HepG2 (cell line): ENCODE measurements around the gene STXBP2. TPM values are rescaled to one million over a fixed set of nuclear protein-coding genes. Genes with fewer than 3 reads are reported as not detected.

Experiments
- DR1 ChIP-seq: sonication (generic); formaldehyde crosslinking; IDR thresholded peaks from 2 replicates; pipeline ENCODE4 v1.8.0; 2021; ENCODE audit warnings: mild to moderate bottlenecking, missing genetic modification reagents, inconsistent platforms
- FOXC1 ChIP-seq: sonication (generic); formaldehyde crosslinking; IDR thresholded peaks from 2 replicates; pipeline ENCODE4 v1.8.0; 2022; ENCODE audit warnings: mild to moderate bottlenecking, missing genetic modification reagents, borderline replicate concordance
- HNRNPH1 ChIP-seq: fragments of 200-400 bp; formaldehyde crosslinking; optimal IDR thresholded peaks from 2 replicates; pipeline ENCODE3; 2017; ENCODE audit warnings: mild to moderate bottlenecking, low read depth, low read length
- HOXA3 ChIP-seq: sonication (generic); formaldehyde crosslinking; IDR thresholded peaks from 2 replicates; pipeline ENCODE4 v1.5.0; 2020; ENCODE audit warnings: missing genetic modification reagents
- RAD21 ChIP-seq: fragments of 450-650 bp; formaldehyde crosslinking; IDR thresholded peaks from 2 replicates; pipeline ENCODE4 v1.5.0; 2020; ENCODE audit warnings: mild to moderate bottlenecking
- SKI ChIP-seq: fragments of 450-650 bp; IDR thresholded peaks from one replicate; pipeline ENCODE4 v1.6.1; 2018; ENCODE audit warnings: mild to moderate bottlenecking; ENCODE audit not compliant: partially characterized antibody
- ZBTB1 ChIP-seq: sonication (generic); formaldehyde crosslinking; IDR thresholded peaks from 2 replicates; pipeline ENCODE4 v1.4.0; 2020; ENCODE audit warnings: missing genetic modification reagents, borderline replicate concordance
- ZBTB7A ChIP-seq: sonication (generic); formaldehyde crosslinking; IDR thresholded peaks from 2 replicates; pipeline ENCODE4 v1.8.0; 2022; ENCODE audit warnings: mild to moderate bottlenecking, missing genetic modification reagents
- ZNF207 ChIP-seq: fragments of 450-650 bp; IDR thresholded peaks from 2 replicates; pipeline ENCODE4 v1.6.1; 2016; ENCODE audit warnings: antibody characterized with exemption, borderline replicate concordance
- ZNF264 ChIP-seq: sonication (generic); formaldehyde crosslinking; IDR thresholded peaks from 2 replicates; pipeline ENCODE4 v1.4.0; 2020; ENCODE audit warnings: missing genetic modification reagents
- ZNF34 ChIP-seq: sonication (generic); formaldehyde crosslinking; IDR thresholded peaks from 2 replicates; pipeline ENCODE4 v1.4.0; 2020; ENCODE audit warnings: mild to moderate bottlenecking, missing genetic modification reagents, borderline replicate concordance
- ZNF670 ChIP-seq: sonication (generic); formaldehyde crosslinking; IDR thresholded peaks from 2 replicates; pipeline ENCODE4 v1.8.0; 2022; ENCODE audit warnings: mild to moderate bottlenecking, missing genetic modification reagents, borderline replicate concordance
- ZNF703 ChIP-seq: sonication (generic); formaldehyde crosslinking; IDR thresholded peaks from 2 replicates; pipeline ENCODE4 v1.5.1; 2020; ENCODE audit warnings: missing genetic modification reagents, mild to moderate bottlenecking, moderate library complexity, borderline replicate concordance
- ZNF737 ChIP-seq: sonication (generic); formaldehyde crosslinking; IDR thresholded peaks from 2 replicates; pipeline ENCODE4 v1.5.0; 2020; ENCODE audit warnings: missing genetic modification reagents, mild to moderate bottlenecking, borderline replicate concordance
- polyA plus RNA-seq, 8 experiments: library from polyadenylated mRNA; depleted of rRNA in 3 of 8; stranded (reverse) in 7 of 8; unstranded in 1 of 8; fragments of >200 nt; fragmentation: Illumina TruSeq in 4 of 8; extraction: Trizol in 4 of 8; gene quantifications; 2 replicates each; pipeline versions ENCODE4 v1.2.1 to v1.2.3, GENCODE V29; 2011 to 2016; ENCODE audit warnings: low read depth in 4 of 8, missing spikeins in 1 of 8, mixed read lengths in 1 of 8; ENCODE audit not compliant: insufficient read depth in 1 of 8
- total RNA-seq, 5 experiments: library from RNA; depleted of rRNA; stranded (reverse); fragments of >200 nt; fragmentation: Illumina TruSeq; extraction: Trizol; gene quantifications; 2 replicates each; pipeline ENCODE4 v1.2.3, GENCODE V29; 2016; ENCODE audit warnings: low read depth in 1 of 5
- TF ChIP-seq, protein P1 (sequence below): sonication (generic); formaldehyde crosslinking; IDR thresholded peaks from 2 replicates; pipeline ENCODE4 v1.5.1; 2020; ENCODE audit warnings: missing genetic modification reagents, mild to moderate bottlenecking, borderline replicate concordance
- TF ChIP-seq, protein P2 (sequence below), 2 experiments: sonication (generic) in 1 of 2; formaldehyde crosslinking in 1 of 2; IDR thresholded peaks; 2 replicates each; pipeline versions ENCODE4 v1.5.1 to v1.6.1; 2011 to 2020; ENCODE audit warnings: borderline replicate concordance in 1 of 2, low read depth in 1 of 2, low read length in 1 of 2, mild to moderate bottlenecking in 1 of 2, missing genetic modification reagents in 1 of 2, moderate library complexity in 1 of 2
- TF ChIP-seq, protein P3 (sequence below): IDR thresholded peaks from 2 replicates; pipeline ENCODE4 v1.6.1; 2016; ENCODE audit warnings: low read depth
- TF ChIP-seq, protein P4 (sequence below): sonication (generic); formaldehyde crosslinking; IDR thresholded peaks from 2 replicates; pipeline ENCODE4 v1.4.0; 2020; ENCODE audit warnings: missing genetic modification reagents
- TF ChIP-seq, protein P5 (sequence below): sonication (generic); formaldehyde crosslinking; IDR thresholded peaks from 2 replicates; pipeline ENCODE4 v1.4.0; 2020; ENCODE audit warnings: mild to moderate bottlenecking, missing genetic modification reagents

STXBP2 gene
- total and polyA plus RNA-seq, 2 of the 13 experiments (the other 11 are each of a cell fraction or from before 2014, with no cell fraction given), result 22.8 to 40.1 TPM

DNA sequence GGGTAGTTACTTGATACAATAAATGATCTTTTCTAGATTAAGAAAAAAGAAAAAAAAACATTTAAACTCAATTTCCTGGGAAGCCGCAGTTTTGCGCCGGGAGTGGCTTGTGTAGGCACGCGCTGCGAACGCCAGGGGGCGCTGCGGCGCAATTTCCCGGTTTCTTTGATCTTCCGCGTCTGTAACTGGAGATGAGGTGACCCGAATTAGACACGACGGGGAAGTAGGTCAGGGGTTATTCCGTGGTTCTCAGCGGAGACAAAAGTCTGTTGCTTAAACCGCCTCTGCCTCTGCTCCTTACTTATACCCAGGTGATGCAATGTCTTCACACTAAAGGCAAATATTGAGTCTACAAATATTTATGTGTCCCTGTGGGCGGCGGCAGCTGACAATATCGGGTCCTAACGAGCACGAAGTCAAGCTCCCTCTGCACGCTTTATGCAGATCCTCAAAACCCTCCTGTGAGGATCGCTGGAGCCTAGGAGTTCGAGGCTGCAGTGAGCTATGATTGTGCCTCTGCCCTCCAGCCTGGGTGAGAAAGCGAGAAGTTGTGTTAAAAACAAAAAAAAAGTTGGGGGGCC lies 15.2 kb downstream of the STXBP2 start (continued):
- TF ChIP-seq, protein P1, sequence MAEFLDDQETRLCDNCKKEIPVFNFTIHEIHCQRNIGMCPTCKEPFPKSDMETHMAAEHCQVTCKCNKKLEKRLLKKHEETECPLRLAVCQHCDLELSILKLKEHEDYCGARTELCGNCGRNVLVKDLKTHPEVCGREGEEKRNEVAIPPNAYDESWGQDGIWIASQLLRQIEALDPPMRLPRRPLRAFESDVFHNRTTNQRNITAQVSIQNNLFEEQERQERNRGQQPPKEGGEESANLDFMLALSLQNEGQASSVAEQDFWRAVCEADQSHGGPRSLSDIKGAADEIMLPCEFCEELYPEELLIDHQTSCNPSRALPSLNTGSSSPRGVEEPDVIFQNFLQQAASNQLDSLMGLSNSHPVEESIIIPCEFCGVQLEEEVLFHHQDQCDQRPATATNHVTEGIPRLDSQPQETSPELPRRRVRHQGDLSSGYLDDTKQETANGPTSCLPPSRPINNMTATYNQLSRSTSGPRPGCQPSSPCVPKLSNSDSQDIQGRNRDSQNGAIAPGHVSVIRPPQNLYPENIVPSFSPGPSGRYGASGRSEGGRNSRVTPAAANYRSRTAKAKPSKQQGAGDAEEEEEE (CRISPR knock-in tag), result no peak
- TF ChIP-seq ZNF207, result no peak
- 0 out of 2 replicates have a peak, but pooled peaks have one; percentile 35 for TF ChIP-seq ZNF703
- TF ChIP-seq, protein P2, sequence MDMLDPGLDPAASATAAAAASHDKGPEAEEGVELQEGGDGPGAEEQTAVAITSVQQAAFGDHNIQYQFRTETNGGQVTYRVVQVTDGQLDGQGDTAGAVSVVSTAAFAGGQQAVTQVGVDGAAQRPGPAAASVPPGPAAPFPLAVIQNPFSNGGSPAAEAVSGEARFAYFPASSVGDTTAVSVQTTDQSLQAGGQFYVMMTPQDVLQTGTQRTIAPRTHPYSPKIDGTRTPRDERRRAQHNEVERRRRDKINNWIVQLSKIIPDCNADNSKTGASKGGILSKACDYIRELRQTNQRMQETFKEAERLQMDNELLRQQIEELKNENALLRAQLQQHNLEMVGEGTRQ (IDR thresholded peaks at IDR 0.05; ENCODE audit: low read depth, low read length), result no peak
- TF ChIP-seq, protein P2 (CRISPR knock-in tag; IDR thresholded peaks at IDR 0.05; ENCODE audit: borderline replicate concordance), result peak; percentile 41; the same call in 1 of the 2 replicates
- peak; percentile 78 for TF ChIP-seq HOXA3
- TF ChIP-seq, protein P3, sequence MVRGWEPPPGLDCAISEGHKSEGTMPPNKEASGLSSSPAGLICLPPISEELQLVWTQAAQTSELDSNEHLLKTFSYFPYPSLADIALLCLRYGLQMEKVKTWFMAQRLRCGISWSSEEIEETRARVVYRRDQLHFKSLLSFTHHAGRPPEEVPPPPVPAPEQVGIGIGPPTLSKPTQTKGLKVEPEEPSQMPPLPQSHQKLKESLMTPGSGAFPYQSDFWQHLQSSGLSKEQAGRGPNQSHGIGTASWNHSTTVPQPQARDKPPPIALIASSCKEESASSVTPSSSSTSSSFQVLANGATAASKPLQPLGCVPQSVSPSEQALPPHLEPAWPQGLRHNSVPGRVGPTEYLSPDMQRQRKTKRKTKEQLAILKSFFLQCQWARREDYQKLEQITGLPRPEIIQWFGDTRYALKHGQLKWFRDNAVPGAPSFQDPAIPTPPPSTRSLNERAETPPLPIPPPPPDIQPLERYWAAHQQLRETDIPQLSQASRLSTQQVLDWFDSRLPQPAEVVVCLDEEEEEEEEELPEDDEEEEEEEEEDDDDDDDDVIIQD (CRISPR knock-in tag), result peak; percentile 43; the same call in 1 of the 2 replicates
- 0 out of 2 replicates have a peak, but pooled peaks have one; percentile 69 for TF ChIP-seq FOXC1 (CRISPR knock-in tag)
- TF ChIP-seq RAD21 (CRISPR knock-in tag), result peak; percentile 79
- no peak; the same call in 1 of the 2 replicates for TF ChIP-seq ZNF34 (CRISPR knock-in tag)
- peak; percentile 80 for TF ChIP-seq ZNF670
- TF ChIP-seq ZNF264 (CRISPR knock-in tag), result no peak; the same call in 1 of the 2 replicates
- TF ChIP-seq, protein P4, sequence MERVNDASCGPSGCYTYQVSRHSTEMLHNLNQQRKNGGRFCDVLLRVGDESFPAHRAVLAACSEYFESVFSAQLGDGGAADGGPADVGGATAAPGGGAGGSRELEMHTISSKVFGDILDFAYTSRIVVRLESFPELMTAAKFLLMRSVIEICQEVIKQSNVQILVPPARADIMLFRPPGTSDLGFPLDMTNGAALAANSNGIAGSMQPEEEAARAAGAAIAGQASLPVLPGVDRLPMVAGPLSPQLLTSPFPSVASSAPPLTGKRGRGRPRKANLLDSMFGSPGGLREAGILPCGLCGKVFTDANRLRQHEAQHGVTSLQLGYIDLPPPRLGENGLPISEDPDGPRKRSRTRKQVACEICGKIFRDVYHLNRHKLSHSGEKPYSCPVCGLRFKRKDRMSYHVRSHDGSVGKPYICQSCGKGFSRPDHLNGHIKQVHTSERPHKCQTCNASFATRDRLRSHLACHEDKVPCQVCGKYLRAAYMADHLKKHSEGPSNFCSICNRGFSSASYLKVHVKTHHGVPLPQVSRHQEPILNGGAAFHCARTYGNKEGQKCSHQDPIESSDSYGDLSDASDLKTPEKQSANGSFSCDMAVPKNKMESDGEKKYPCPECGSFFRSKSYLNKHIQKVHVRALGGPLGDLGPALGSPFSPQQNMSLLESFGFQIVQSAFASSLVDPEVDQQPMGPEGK (CRISPR knock-in tag), result peak; percentile 74
- TF ChIP-seq ZBTB1 (CRISPR knock-in tag), result no peak
- TF ChIP-seq, protein P5, sequence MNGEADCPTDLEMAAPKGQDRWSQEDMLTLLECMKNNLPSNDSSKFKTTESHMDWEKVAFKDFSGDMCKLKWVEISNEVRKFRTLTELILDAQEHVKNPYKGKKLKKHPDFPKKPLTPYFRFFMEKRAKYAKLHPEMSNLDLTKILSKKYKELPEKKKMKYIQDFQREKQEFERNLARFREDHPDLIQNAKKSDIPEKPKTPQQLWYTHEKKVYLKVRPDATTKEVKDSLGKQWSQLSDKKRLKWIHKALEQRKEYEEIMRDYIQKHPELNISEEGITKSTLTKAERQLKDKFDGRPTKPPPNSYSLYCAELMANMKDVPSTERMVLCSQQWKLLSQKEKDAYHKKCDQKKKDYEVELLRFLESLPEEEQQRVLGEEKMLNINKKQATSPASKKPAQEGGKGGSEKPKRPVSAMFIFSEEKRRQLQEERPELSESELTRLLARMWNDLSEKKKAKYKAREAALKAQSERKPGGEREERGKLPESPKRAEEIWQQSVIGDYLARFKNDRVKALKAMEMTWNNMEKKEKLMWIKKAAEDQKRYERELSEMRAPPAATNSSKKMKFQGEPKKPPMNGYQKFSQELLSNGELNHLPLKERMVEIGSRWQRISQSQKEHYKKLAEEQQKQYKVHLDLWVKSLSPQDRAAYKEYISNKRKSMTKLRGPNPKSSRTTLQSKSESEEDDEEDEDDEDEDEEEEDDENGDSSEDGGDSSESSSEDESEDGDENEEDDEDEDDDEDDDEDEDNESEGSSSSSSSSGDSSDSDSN (CRISPR knock-in tag), result peak; percentile 42; the same call in 1 of the 2 replicates
- TF ChIP-seq HNRNPH1, result no peak
- TF ChIP-seq DR1, result no peak
- peak; percentile 98 for TF ChIP-seq SKI
- no peak for TF ChIP-seq ZNF737 (CRISPR knock-in tag)
- TF ChIP-seq ZBTB7A (CRISPR knock-in tag), result no peak
